HG03108 (cell line): ENCODE data around the gene BCAS3.

Source experiments
- ATAC-seq: cut with Tn5 transposase; IDR thresholded peaks from one replicate; pipeline ENCODE4 v1.9.1; 2021; ENCODE audit warnings: moderate library complexity; ENCODE audit not compliant: unreplicated experiment

BCAS3 gene

DNA sequence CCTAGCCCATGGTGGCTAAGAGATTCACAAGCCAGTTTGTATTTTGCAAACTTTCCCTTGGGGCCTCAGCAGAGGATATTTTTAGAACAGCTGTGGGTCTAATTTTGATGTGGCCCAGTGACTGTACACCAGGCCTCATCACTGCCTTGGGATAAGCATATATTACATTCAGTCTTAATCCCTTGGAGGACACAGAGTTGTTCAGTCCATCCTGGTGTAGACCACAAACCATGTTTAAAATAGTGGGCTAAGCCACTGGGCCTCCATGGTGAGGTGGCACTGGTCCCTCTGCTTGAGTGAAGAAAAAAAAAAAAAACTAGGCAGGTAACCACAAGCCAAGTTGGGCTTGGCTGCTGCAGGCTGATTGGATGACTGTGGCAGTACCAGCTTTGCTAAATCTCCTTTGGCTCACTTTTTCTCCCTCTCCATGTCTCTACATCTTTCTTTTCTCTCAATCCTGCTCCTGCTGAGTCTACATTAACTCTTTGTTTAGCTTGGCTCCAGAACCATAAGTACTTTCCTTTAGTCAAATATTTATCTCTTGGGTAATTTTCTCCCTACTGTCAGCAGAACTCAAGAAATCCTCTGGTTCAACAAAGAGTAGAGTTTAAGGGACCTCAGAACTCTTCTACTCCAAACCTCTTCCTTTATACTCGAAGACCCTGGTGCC lies 602.0 kb downstream of the BCAS3 start:
- no peak for ATAC-seq

DNA sequence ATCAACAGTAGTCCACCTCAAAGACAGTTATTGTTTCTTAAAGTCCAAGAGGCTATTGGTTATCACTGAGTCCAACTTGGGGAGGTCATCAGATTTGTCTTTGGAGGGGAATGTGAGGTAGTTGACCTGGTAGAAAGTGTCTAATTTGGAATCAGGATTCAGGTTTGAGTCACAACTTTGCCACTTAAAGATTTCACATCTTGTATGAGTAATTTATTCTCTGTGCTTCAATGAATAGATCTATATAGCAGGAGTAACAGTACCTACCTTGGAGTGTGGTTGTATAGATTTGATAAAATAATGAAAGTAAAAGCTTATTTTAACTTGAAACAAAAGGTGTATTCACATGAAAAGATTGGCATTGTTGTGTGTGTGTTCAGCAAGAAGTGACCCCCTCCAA lies 602.7 kb downstream of the BCAS3 start:
- no peak for ATAC-seq

DNA sequence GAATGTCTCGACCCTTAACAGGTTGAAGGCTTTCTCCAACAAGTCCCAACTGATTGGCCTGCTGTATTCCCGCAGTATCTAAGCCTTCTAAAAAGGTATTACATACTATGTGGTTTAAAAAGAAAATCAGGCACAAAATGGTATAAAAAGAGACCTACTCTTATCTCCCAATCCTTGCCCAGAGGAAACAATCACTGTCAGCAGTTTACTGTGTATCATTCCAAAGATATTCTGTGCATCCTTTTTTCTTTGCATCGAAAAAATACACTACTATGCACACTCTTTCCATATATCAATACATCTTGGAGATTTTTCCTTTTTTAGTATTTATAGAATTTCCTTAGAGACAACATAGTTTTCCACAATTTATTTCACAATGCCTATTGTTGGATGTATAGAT lies 603.2 kb downstream of the BCAS3 start:
- no peak for ATAC-seq

DNA sequence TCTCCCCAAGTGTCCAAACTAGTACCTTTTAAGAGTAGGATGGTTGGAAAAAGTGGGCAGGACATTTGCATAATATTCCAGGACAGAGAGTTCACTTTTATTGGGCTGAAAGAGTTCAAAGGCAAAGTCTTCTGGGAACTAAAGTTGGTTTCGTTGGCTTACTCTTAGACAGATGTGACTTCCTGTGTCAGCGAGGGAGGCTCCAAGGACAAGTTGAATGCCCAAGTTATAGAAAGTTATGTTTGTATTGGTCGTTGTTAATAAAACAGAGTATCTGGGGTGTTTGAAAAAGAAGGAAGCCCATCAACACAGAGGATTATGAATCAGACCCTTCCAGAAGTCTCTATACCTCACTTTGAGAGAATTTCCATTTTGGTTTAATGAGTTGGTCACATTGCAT lies 604.7 kb downstream of the BCAS3 start:
- no peak for ATAC-seq

GRCh38 chr17:61283043-61283442 lies 605.4 kb downstream of the BCAS3 start:
- ATAC-seq, result no peak

- ATAC-seq, result no peak
Observed at GRCh38 chr17:61284174-61284573, 606.5 kb downstream of the BCAS3 start.

- no peak for ATAC-seq
Observed at GRCh38 chr17:61284746-61285145, 607.1 kb downstream of the BCAS3 start.

DNA sequence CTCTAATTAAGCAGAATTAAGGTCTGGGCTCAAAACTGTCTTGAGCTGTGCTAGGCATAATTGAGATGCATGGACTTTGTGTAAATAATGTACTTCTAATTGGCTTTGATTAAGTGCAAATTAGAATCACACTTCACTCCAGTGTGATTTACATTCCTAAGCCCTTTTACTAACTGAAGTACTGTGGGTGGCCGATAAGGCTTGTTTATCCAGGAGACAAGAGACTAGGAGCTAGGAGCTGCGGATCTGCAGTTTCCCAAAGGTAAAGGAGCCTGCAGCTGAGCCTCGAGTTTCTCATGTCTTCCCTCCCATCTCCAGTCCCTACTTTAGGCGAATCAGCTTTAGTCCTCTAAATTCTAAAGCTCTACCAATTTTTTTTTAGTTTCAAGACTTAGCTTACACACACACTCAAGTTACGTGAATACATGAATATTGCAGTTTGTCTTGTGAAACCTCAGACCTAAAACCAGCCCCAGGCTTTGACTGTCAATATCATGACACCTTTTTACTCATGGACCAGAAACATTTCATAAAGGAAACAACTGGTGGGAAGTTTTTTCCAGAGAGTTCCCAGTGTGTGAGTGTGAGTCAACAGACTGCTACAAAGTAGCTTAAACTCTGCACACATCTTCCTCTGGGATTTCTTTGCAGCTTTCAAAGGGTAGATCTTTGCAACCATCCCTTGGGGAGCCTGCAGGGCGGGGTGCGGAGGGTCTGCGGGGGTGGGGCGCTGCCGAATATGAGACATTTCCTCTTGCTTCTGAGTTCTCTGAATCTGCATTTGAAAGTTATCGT lies 608.1 kb downstream of the BCAS3 start:
- ATAC-seq, result no peak

- ATAC-seq, result no peak
Observed at GRCh38 chr17:61286449-61286848, 608.8 kb downstream of the BCAS3 start.

DNA sequence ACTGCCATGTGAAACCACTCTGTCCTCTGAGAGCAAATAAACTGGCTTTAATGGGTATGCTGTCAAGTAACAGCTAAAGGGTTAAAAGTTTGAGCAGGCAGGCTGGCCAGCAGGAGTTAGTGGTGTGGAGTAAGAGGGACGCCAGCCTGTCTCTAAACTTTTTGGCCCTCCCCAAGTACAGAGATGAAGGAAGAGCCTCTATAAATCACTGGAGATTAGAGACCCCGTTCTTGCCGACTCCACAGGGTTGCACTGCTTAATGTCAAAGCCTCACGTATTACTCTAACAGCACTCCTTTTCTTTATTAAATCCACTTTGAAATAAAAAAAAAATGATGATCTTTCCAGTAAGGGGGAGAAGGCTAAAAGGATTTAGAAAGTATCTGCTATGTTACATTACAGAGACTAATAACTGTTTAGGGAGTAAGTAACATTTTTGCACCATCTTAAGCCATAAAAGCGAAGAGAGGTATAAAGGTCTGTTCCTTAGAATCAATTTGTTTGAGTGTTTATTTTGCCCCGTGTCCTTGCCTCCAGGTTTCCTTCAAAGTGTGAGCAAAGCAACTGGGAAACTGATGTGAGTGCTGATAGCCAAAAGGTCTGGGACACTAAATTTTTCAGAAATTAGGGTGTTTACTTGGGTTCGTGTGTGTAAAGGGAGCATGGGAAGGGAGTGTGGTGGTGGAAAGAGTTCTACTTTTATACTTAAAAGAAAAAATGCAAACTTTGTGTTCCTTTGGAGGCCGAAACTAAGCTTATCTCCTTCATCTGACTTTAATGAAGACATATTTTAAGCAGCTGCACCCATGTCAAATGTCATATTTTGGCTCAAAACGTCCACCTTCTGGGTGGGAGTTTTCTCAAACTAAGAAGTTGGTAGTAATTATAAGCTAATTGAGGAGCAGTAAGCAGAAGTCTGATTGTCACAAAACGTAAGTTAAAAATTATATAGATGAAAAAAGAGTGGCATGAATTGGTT lies 612.0 kb downstream of the BCAS3 start:
- no peak for ATAC-seq

- ATAC-seq, result no peak
Observed at GRCh38 chr17:61291451-61292285, 614.0 kb downstream of the BCAS3 start.

- ATAC-seq, result no peak
Observed at GRCh38 chr17:61294286-61294685, 616.6 kb downstream of the BCAS3 start.

- no peak for ATAC-seq
Observed at GRCh38 chr17:61294777-61295176, 617.1 kb downstream of the BCAS3 start.

DNA sequence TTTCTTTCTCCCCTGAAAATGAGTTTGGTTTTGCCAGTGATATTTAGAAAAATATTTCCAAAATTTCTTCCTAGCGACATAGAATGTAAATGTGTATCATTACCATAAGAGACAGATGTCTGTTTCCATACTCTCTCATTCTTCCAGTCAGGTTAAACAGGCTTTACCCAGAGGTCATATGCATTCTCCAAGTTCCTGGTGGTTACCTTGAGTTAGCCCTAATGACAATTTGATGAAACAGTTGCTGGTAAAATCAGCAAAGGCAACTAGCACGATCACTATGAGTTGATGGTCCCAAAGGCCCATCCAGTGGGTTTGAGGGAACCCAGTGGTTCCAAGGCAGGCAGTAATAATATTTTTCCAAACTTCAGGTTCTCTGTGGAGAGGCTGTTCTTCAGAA lies 618.4 kb downstream of the BCAS3 start:
- ATAC-seq, result no peak

DNA sequence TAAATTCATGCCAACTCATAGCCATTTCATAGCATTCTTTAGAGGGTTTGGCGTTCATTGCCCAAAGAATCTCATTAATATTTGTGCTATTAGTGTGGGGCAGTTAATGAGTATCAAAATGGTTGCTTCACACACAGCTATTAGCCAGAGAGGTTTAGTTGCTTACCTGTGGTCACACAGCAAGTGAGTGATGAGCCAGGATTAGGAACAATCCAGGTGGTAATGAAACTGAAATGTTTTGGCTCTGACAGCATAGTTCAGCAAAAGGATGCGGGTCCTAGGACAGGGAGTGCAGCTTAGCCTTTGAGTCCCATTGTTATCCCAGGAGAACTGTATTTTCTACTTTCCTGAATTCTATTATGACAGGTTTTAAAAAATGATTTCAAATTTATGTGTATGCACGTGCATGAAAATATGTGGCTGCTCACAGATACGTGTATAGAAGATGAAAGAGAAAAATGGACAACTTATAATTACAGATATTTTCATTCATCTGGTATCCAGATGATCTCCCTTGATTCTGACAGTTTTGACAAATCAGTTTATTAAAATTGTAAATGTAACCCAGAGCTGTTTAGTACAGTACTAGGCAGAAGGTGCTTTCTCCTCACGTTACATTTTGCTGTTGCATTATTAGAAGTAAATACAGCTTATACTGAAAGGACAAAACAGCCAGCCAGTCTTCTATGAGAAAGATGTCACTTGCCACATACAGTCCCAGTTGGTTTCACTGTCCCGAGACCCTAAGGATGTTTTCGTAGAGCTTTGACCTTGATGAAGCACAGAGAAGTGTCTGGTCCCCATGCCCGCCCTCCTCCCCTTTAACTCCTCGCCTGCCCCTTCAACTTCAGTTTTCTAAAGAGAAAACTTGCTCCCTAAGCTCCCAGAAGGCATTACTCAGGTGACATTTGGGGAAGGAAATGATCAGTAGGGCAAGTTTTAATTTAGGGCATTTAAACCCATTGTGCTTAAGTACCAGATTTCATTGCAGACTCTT lies 622.2 kb downstream of the BCAS3 start:
- no peak for ATAC-seq

GRCh38 chr17:61302953-61303816 lies 625.5 kb downstream of the BCAS3 start:
- ATAC-seq, result no peak

DNA sequence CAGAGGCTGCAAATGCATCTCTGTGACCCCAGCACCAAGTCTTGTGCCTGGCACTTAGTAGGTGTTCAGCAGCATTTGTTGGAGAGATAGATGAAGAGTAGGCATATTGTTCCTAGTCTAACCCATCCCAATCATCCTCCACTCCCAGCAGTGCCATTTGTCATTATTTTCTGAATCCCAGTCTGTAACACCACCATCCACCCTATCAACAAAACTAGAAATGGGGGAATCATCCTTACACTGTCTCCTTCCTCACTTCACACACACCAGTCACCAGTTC lies 626.1 kb downstream of the BCAS3 start:
- no peak for ATAC-seq

- no peak for ATAC-seq
Observed at GRCh38 chr17:61305024-61305423, 627.4 kb downstream of the BCAS3 start.

- no peak for ATAC-seq
Observed at GRCh38 chr17:61306003-61306402, 628.4 kb downstream of the BCAS3 start.
